ENCODE data around the gene SPON1. TPM values are rescaled to one million over a fixed set of nuclear protein-coding genes. Genes with fewer than 3 reads are reported as not detected.
A peak's percentile ranks its signal among the peaks of the same experiment; 100 is the strongest.

Gene SPON1
- total and polyA plus RNA-seq, 2 experiments from 2014 or later: 2.9 to 6.4 TPM

DNA sequence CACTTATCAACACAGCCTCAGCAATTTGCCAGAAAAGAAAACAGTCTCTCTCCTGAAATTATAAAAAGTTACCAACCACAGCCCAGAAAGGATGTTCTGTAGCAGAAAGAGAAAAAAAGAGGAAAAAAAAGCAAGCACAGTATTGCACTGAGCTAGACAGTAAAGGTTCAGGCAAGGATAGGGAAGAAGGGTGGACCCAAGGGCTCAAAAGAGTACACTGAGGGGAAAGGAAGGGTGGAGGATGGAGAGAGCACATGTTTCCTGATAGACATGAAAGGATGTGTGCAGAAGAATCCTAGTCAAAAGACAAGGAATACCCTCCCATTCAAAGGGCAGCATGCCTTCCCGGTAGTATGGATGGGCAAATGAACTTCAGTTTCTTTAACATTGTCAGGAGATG is 337.4 kb downstream of the SPON1 start:
- H3K27me3 Mint-ChIP-seq (ENCODE audit: insufficient read depth, low read depth, poor library complexity): peaks cover 2% of the 10 kb centered on the region
- no peak overlapping the region; the same call in 1 of the 2 replicates for H3K4me2 ChIP-seq
- H3K9me3 Mint-ChIP-seq: no peaks in the 10 kb centered on the region
- ATAC-seq: no peak
- no peak for DNase-seq (ENCODE audit: low spot score)
- H3F3A ChIP-seq (replicated peaks; ENCODE audit: low read depth): no peaks in the 10 kb centered on the region
- H4K20me1 ChIP-seq (replicated peaks; ENCODE audit: insufficient read depth): peaks cover 45% of the 10 kb centered on the region
- no peak overlapping the region for H3K27ac Mint-ChIP-seq
- H3K27me3 ChIP-seq (ENCODE audit: insufficient read depth): no peaks in the 10 kb centered on the region
- TF ChIP-seq STAT1 (IDR thresholded peaks at IDR 0.05; ENCODE audit: unreplicated experiment) (no peak), ZNF331 (CRISPR knock-in tag; IDR thresholded peaks at IDR 0.05; ENCODE audit: low read depth) (no peak), ZNF114 (CRISPR knock-in tag; IDR thresholded peaks at IDR 0.05) (no peak), JUNB (IDR thresholded peaks at IDR 0.05; ENCODE audit: unreplicated experiment) (no peak), EZH2phosphoT487 (IDR thresholded peaks at IDR 0.05; ENCODE audit: unreplicated experiment) (no peak), POLR2AphosphoS5 (IDR thresholded peaks at IDR 0.05; ENCODE audit: low read depth) (no peak), CREB1 (CRISPR knock-in tag; IDR thresholded peaks at IDR 0.05; ENCODE audit: low read depth) (no peak), ETS1 (IDR thresholded peaks at IDR 0.05) (no peak), NANOG (IDR thresholded peaks at IDR 0.05; ENCODE audit: borderline replicate concordance) (no peak), EZH2 (IDR thresholded peaks at IDR 0.05; ENCODE audit: low read depth, unreplicated experiment) (no peak)
- TF ChIP-seq, protein P1, sequence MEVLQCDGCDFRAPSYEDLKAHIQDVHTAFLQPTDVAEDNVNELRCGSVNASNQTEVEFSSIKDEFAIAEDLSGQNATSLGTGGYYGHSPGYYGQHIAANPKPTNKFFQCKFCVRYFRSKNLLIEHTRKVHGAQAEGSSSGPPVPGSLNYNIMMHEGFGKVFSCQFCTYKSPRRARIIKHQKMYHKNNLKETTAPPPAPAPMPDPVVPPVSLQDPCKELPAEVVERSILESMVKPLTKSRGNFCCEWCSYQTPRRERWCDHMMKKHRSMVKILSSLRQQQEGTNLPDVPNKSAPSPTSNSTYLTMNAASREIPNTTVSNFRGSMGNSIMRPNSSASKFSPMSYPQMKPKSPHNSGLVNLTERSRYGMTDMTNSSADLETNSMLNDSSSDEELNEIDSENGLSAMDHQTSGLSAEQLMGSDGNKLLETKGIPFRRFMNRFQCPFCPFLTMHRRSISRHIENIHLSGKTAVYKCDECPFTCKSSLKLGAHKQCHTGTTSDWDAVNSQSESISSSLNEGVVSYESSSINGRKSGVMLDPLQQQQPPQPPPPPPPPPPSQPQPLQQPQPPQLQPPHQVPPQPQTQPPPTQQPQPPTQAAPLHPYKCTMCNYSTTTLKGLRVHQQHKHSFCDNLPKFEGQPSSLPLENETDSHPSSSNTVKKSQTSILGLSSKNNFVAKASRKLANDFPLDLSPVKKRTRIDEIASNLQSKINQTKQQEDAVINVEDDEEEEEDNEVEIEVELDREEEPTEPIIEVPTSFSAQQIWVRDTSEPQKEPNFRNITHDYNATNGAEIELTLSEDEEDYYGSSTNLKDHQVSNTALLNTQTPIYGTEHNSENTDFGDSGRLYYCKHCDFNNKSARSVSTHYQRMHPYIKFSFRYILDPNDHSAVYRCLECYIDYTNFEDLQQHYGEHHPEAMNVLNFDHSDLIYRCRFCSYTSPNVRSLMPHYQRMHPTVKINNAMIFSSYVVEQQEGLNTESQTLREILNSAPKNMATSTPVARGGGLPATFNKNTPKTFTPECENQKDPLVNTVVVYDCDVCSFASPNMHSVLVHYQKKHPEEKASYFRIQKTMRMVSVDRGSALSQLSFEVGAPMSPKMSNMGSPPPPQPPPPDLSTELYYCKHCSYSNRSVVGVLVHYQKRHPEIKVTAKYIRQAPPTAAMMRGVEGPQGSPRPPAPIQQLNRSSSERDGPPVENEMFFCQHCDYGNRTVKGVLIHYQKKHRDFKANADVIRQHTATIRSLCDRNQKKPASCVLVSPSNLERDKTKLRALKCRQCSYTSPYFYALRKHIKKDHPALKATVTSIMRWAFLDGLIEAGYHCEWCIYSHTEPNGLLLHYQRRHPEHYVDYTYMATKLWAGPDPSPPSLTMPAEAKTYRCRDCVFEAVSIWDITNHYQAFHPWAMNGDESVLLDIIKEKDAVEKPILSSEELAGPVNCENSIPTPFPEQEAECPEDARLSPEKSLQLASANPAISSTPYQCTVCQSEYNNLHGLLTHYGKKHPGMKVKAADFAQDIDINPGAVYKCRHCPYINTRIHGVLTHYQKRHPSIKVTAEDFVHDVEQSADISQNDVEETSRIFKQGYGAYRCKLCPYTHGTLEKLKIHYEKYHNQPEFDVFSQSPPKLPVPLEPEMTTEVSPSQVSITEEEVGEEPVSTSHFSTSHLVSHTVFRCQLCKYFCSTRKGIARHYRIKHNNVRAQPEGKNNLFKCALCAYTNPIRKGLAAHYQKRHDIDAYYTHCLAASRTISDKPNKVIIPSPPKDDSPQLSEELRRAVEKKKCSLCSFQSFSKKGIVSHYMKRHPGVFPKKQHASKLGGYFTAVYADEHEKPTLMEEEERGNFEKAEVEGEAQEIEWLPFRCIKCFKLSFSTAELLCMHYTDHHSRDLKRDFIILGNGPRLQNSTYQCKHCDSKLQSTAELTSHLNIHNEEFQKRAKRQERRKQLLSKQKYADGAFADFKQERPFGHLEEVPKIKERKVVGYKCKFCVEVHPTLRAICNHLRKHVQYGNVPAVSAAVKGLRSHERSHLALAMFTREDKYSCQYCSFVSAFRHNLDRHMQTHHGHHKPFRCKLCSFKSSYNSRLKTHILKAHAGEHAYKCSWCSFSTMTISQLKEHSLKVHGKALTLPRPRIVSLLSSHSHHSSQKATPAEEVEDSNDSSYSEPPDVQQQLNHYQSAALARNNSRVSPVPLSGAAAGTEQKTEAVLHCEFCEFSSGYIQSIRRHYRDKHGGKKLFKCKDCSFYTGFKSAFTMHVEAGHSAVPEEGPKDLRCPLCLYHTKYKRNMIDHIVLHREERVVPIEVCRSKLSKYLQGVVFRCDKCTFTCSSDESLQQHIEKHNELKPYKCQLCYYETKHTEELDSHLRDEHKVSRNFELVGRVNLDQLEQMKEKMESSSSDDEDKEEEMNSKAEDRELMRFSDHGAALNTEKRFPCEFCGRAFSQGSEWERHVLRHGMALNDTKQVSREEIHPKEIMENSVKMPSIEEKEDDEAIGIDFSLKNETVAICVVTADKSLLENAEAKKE (CRISPR knock-in tag; IDR thresholded peaks at IDR 0.05): no peak
- TF ChIP-seq, protein P2, sequence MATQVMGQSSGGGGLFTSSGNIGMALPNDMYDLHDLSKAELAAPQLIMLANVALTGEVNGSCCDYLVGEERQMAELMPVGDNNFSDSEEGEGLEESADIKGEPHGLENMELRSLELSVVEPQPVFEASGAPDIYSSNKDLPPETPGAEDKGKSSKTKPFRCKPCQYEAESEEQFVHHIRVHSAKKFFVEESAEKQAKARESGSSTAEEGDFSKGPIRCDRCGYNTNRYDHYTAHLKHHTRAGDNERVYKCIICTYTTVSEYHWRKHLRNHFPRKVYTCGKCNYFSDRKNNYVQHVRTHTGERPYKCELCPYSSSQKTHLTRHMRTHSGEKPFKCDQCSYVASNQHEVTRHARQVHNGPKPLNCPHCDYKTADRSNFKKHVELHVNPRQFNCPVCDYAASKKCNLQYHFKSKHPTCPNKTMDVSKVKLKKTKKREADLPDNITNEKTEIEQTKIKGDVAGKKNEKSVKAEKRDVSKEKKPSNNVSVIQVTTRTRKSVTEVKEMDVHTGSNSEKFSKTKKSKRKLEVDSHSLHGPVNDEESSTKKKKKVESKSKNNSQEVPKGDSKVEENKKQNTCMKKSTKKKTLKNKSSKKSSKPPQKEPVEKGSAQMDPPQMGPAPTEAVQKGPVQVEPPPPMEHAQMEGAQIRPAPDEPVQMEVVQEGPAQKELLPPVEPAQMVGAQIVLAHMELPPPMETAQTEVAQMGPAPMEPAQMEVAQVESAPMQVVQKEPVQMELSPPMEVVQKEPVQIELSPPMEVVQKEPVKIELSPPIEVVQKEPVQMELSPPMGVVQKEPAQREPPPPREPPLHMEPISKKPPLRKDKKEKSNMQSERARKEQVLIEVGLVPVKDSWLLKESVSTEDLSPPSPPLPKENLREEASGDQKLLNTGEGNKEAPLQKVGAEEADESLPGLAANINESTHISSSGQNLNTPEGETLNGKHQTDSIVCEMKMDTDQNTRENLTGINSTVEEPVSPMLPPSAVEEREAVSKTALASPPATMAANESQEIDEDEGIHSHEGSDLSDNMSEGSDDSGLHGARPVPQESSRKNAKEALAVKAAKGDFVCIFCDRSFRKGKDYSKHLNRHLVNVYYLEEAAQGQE (IDR thresholded peaks at IDR 0.05; ENCODE audit: unreplicated experiment): no peak
- TF ChIP-seq, protein P3, sequence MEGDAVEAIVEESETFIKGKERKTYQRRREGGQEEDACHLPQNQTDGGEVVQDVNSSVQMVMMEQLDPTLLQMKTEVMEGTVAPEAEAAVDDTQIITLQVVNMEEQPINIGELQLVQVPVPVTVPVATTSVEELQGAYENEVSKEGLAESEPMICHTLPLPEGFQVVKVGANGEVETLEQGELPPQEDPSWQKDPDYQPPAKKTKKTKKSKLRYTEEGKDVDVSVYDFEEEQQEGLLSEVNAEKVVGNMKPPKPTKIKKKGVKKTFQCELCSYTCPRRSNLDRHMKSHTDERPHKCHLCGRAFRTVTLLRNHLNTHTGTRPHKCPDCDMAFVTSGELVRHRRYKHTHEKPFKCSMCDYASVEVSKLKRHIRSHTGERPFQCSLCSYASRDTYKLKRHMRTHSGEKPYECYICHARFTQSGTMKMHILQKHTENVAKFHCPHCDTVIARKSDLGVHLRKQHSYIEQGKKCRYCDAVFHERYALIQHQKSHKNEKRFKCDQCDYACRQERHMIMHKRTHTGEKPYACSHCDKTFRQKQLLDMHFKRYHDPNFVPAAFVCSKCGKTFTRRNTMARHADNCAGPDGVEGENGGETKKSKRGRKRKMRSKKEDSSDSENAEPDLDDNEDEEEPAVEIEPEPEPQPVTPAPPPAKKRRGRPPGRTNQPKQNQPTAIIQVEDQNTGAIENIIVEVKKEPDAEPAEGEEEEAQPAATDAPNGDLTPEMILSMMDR (conservative IDR thresholded peaks at IDR 0.05; ENCODE audit: low read depth in 2 of 2): no peak
- H2AFZ ChIP-seq: no peak overlapping the region
- no peaks in the 10 kb centered on the region; the same call in 1 of the 2 replicates for H3K36me3 ChIP-seq (ENCODE audit: insufficient read depth)
- no peak overlapping the region for H3K4me3 ChIP-seq
- peaks cover 65% of the 10 kb centered on the region for H3K4me1 ChIP-seq (ENCODE audit: insufficient read depth)
- H3K27ac ChIP-seq (ENCODE audit: low read depth): peak overlapping the region; percentile 17; the same call in 1 of the 2 replicates
- H3K4me1 Mint-ChIP-seq: peaks cover 47% of the 10 kb centered on the region
- peaks cover 9% of the 10 kb centered on the region; the same call in 2 of the 3 replicates for H3K36me3 Mint-ChIP-seq (ENCODE audit: low read depth)
- peaks cover 97% of the 10 kb centered on the region for H3K79me2 ChIP-seq (replicated peaks; ENCODE audit: insufficient read depth)
- H3K4me3 Mint-ChIP-seq: no peak overlapping the region
- no peaks in the 10 kb centered on the region for H3K9me2 ChIP-seq (ENCODE audit: insufficient read depth)
